HL-60 (cell line): ENCODE results near the gene KCNQ1.

ENCODE experiments used
- DNase-seq, 2 experiments: peaks; one replicate each; pipeline ENCODE4 v3.0.0-alpha.2; 2010 to 2020; ENCODE audit warnings: low read depth in 1 of 2, low spot score in 1 of 2
- H3K27ac ChIP-seq: fragments of 250-450 bp; sonication (Bioruptor Pico); replicated peaks from 2 replicates; pipeline ENCODE4 v1.5.1; 2020; ENCODE audit warnings: mild to moderate bottlenecking, moderate library complexity
- H3K27me3 ChIP-seq: fragments of 250-450 bp; sonication (Bioruptor Pico); 2 replicates; pipeline ENCODE4 v1.5.1; 2021; ENCODE audit warnings: mild to moderate bottlenecking, moderate library complexity; ENCODE audit not compliant: insufficient read depth, poor library complexity, severe bottlenecking
- H3K4me3 ChIP-seq: replicated peaks from 2 replicates; pipeline ENCODE4 v1.5.1; 2011; ENCODE audit warnings: mild to moderate bottlenecking, control low read depth, low read length; ENCODE audit not compliant: insufficient read depth
- CTCF ChIP-seq: IDR thresholded peaks from one replicate; pipeline ENCODE4 v1.5.1; 2011; ENCODE audit warnings: low read length, control low read depth, inconsistent platforms; ENCODE audit not compliant: insufficient read depth
- GABPA ChIP-seq: IDR thresholded peaks from 2 replicates; pipeline ENCODE4 v1.6.1; 2012; ENCODE audit warnings: low read depth
- POLR2AphosphoS5 ChIP-seq: IDR thresholded peaks from 2 replicates; pipeline ENCODE4 v1.6.1; 2012; ENCODE audit warnings: low read depth
- REST ChIP-seq: IDR thresholded peaks from 2 replicates; pipeline ENCODE4 v1.6.1; 2012; ENCODE audit warnings: low read depth; ENCODE audit not compliant: insufficient replicate concordance
- SPI1 ChIP-seq: IDR thresholded peaks from 2 replicates; pipeline ENCODE4 v1.6.1; 2012; ENCODE audit warnings: low read depth, mild to moderate bottlenecking, borderline replicate concordance

The KCNQ1 gene

GRCh38 chr11:2732261-2732939 is 287.6 kb downstream of the KCNQ1 start:
- no peak overlapping the region for H3K4me3 ChIP-seq
- TF ChIP-seq POLR2AphosphoS5 (no peak), SPI1 (no peak), CTCF (no peak), GABPA (no peak), REST (no peak)
- no peak for DNase-seq
- no peak overlapping the region for H3K27ac ChIP-seq
- no peaks in the 10 kb centered on the region for H3K27me3 ChIP-seq

GRCh38 chr11:2732940-2733628 is 288.3 kb downstream of the KCNQ1 start:
- H3K27ac ChIP-seq: no peak overlapping the region
- H3K4me3 ChIP-seq: no peak overlapping the region
- no peak for DNase-seq
- TF ChIP-seq GABPA (no peak), CTCF (no peak), SPI1 (no peak), POLR2AphosphoS5 (no peak), REST (no peak)
- H3K27me3 ChIP-seq: no peaks in the 10 kb centered on the region

GRCh38 chr11:2734181-2735052 is 289.6 kb downstream of the KCNQ1 start:
- DNase-seq: no peak
- TF ChIP-seq REST (no peak), GABPA (no peak), CTCF (no peak), POLR2AphosphoS5 (no peak), SPI1 (no peak)
- Histone ChIP-seq H3K27me3 (no peaks in the 10 kb centered on the region), H3K27ac (no peak overlapping the region), H3K4me3 (no peak overlapping the region)
